ENCODE results near the gene MPP1.

DNA sequence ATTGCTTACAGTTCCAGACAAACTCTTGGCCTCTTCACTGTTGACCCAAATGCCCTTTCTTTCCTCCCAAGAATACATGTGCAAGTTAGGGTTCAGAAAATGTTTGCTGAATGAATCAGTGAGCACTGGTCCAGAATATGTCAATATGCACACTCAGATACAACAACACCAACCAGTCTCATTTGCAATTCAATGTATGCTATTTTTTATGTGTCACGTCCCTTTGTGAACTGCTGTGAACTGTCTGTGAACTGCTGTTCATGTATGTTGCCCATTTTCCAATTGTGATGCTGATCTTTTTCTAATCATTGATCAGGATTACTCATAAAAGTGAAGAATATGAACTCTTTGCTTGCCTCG lies 72.2 kb downstream of the MPP1 start:
- TF ChIP-seq EZH2phosphoT487 (IDR thresholded peaks at IDR 0.05; ENCODE audit: borderline replicate concordance) (no peak), CTCF (conservative IDR thresholded peaks at IDR 0.05; ENCODE audit: low read length) (no peak)

Measured in Loucy (cell line).